Ovary (tissue), 9 donors: ENCODE measurements around the gene SUMF2. TPM values are rescaled to one million over a fixed set of nuclear protein-coding genes. Genes with fewer than 3 reads are reported as not detected.

Experiments
- DNase-seq, 5 donors: peaks; one replicate each; pipeline ENCODE4 v3.0.0-alpha.2; 2019 to 2020
- H3K27ac ChIP-seq, 2 donors: fragments of 200-600 bp; one replicate each; pipeline versions ENCODE4 v1.5.1 to v1.8.0; 2019 to 2022
- H3K27me3 ChIP-seq: fragments of 200-600 bp; one replicate; pipeline ENCODE4 v1.8.0; 2022
- H3K36me3 ChIP-seq: fragments of 200-600 bp; sonication (generic); one replicate; pipeline ENCODE4 v1.5.1; 2019
- H3K4me1 ChIP-seq: one replicate; pipeline ENCODE4 v1.8.1; 2013; ENCODE audit warnings: mild to moderate bottlenecking, moderate library complexity; ENCODE audit not compliant: insufficient read depth
- H3K4me3 ChIP-seq: fragments of 200-600 bp; sonication (generic); one replicate; pipeline ENCODE4 v1.5.1; 2017
- H3K9me3 ChIP-seq, 2 donors: fragments of 200-600 bp in 1 of 2; sonication (generic) in 1 of 2; one replicate each; pipeline versions ENCODE4 v1.5.1 to v1.8.1; 2013 to 2019; ENCODE audit warnings: mild to moderate bottlenecking in 1 of 2, moderate library complexity in 1 of 2
- EP300 ChIP-seq: sonication (generic); formaldehyde crosslinking; IDR thresholded peaks from one replicate; pipeline ENCODE4 v1.6.1; 2017; ENCODE audit warnings: antibody characterized with exemption
- POLR2A ChIP-seq: fragments of 450-650 bp; IDR thresholded peaks from one replicate; pipeline ENCODE4 v1.6.1; 2017; ENCODE audit warnings: antibody characterized with exemption, mild to moderate bottlenecking, moderate library complexity
- WGBS, 3 donors: extraction: QIAGEN DNeasy Blood & Tissue Kit in 1 of 3; methylation state at CpG; one replicate each; pipeline versions ENCODE4 v1.1.5 to v1.1.7; 2013 to 2017; 5-methylcytosine and 5-hydroxymethylcytosine counted together
- intact Hi-C, 4 donors: fragments of 100-400 bp; cut with DNase I; formaldehyde crosslinking; loops; one replicate each; pipeline versions ENCODE4 v1.11.0 to v1.15.1; 2022 to 2023
- polyA plus RNA-seq, 2 donors: library from polyadenylated mRNA; stranded (reverse); fragments of 200-250 nt in 1 of 2; fragments of 350-450 nt in 1 of 2; fragmentation: Illumina TruSeq in 1 of 2; extraction: RNeasy Lipid Tissue Mini Kit (QIAGEN cat#74804) in 1 of 2; gene quantifications; one replicate each; pipeline ENCODE4 v1.2.3, GENCODE V29; 2013 to 2014
- small RNA-seq: library from RNA; depleted of rRNA; stranded (forward); fragments of <200 nt; gene quantifications from one replicate; pipeline ENCODE3, GENCODE V24; 2016
- total RNA-seq, 7 donors: library from RNA; depleted of rRNA in 2 of 7; stranded (reverse); fragments of >200 nt in 2 of 7; fragmentation: NEBNext Ultra II Directional in 3 of 7; extraction: Animal tissue kit (Norgen Biotek cat#: 25700) in 3 of 7; gene quantifications; one replicate each; pipeline versions ENCODE4 v1.1.0 to v1.2.4, GENCODE V29; 2016 to 2023
- TF ChIP-seq, protein P1 (sequence below), 3 donors: fragments of 450-650 bp in 2 of 3; fragments of 200-600 bp in 1 of 3; IDR thresholded peaks; one replicate each; pipeline versions ENCODE4 v1.5.1 to v1.8.0; 2016 to 2022; ENCODE audit warnings: antibody characterized with exemption in 3 of 3, mild to moderate bottlenecking in 1 of 3
- donor health status: DM: no; HTN: no; CAD: no; lungs with moderate emphysema.
- donor health status: DM: no; HTN: no; CAD: no.
- donor health status: Bipolar disorder and iron deficiency.
- donor health status: DM: yes; HTN: yes; CAD: no.
- donor health status: DM: no; HTN: no; CAD: no.
- donor health status: DM: yes; HTN: yes; CAD: no.

SUMF2 gene
- total and polyA plus RNA-seq, 9 donors = 56.3 to 167 (median 105) TPM

DNA sequence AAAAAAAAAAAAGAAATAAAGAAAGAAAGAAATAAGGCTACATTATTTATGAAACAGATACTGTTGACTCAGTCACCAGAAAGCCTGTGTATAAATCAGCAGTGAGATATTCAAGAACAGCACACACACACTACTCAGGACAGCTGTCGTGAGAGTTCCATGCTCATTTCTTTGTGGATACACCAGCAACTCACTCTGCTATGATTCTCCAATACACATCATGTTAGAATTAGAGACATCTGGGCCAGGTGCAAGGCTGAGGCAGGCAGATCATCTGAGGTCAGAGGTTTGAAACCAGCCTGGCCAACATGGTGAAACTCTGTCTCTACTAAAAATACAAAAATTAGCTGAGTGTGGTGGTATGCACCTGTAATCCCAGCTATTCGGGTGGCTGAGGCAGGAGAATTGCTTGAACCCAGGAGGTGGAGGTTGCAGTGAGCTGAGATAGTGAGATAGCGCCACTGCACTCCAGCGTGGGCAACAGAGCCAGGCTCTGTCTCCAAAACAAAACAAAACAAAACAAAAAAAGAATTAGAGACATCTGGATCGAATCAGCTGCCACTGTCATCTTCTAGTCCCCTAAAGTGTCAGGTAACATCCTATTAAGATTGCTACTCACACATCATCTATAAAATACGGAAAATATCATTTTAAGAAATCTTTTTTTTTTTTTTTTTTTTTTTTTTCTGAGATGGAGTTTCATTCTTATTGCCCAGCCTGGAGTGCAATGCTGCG lies 63.3 kb downstream of the SUMF2 start:
- TF ChIP-seq, protein P1, sequence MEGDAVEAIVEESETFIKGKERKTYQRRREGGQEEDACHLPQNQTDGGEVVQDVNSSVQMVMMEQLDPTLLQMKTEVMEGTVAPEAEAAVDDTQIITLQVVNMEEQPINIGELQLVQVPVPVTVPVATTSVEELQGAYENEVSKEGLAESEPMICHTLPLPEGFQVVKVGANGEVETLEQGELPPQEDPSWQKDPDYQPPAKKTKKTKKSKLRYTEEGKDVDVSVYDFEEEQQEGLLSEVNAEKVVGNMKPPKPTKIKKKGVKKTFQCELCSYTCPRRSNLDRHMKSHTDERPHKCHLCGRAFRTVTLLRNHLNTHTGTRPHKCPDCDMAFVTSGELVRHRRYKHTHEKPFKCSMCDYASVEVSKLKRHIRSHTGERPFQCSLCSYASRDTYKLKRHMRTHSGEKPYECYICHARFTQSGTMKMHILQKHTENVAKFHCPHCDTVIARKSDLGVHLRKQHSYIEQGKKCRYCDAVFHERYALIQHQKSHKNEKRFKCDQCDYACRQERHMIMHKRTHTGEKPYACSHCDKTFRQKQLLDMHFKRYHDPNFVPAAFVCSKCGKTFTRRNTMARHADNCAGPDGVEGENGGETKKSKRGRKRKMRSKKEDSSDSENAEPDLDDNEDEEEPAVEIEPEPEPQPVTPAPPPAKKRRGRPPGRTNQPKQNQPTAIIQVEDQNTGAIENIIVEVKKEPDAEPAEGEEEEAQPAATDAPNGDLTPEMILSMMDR (IDR thresholded peaks at IDR 0.05) = no peak
- TF ChIP-seq EP300 (no peak), POLR2A (no peak)

More for the DNA sequence above, 63.3 kb downstream of the SUMF2 start:
- Histone ChIP-seq H3K4me1 (no peaks in the 10 kb centered on the region), H3K27me3 (no peaks in the 10 kb centered on the region), H3K27ac (no peak overlapping the region), H3K4me3 (no peak overlapping the region), H3K9me3 (no peaks in the 10 kb centered on the region), H3K36me3 (no peaks in the 10 kb centered on the region)
- DNase-seq = no peak
- 59 to 73% (median 71%) methylated on average over 7 of the region's 7 CpGs for WGBS, 3 donors
- intact Hi-C loops = no loop called here

Small RNA genes within 50 kb of the gene (small RNA-seq; reads per million reads assigned to genes)
- gene SNORA15 (not detected), gene SNORA22B (not detected)

Other genes starting within 250 kb of the SUMF2 start
- not detected for gene SEPTIN14, start 201.5 kb upstream of the SUMF2 start, total RNA-seq
- not detected for gene SEPTIN14, start 201.5 kb upstream of the SUMF2 start, polyA plus RNA-seq
- 1 to 10 TPM; 4.2 to 8.8 (median 5.6) TPM for gene ZNF713, start 176.8 kb upstream of the SUMF2 start, total RNA-seq
- 1 to 10 TPM; 3.2 to 7.0 TPM for gene ZNF713, start 176.8 kb upstream of the SUMF2 start, polyA plus RNA-seq
- 10 to 100 TPM in 4 of 7 donors, 1 to 10 TPM in 3; 4.7 to 13.4 (median 11.4) TPM for gene MRPS17, start 112.4 kb upstream of the SUMF2 start, total RNA-seq
- 10 to 100 TPM in 1 of 2 donors, 1 to 10 TPM in 1; 8.3 to 18.9 TPM for gene MRPS17, start 112.4 kb upstream of the SUMF2 start, polyA plus RNA-seq
- gene NIPSNAP2, start 99.7 kb upstream of the SUMF2 start, total RNA-seq = 10 to 100 TPM; 51.5 to 78.5 (median 56.9) TPM
- gene NIPSNAP2, start 99.7 kb upstream of the SUMF2 start, polyA plus RNA-seq = 10 to 100 TPM; 41.0 to 67.9 TPM
- gene PSPH, start 12.8 kb upstream of the SUMF2 start, total RNA-seq = 10 to 100 TPM; 10.3 to 36.9 (median 14.8) TPM
- gene PSPH, start 12.8 kb upstream of the SUMF2 start, polyA plus RNA-seq = 10 to 100 TPM in 1 of 2 donors, 1 to 10 TPM in 1; 7.5 to 10.3 TPM
- 100 to 1,000 TPM in 1 of 7 donors, 10 to 100 TPM in 6; 50.2 to 108 (median 78.3) TPM for gene CCT6A, start 12.5 kb upstream of the SUMF2 start, total RNA-seq
- gene CCT6A, start 12.5 kb upstream of the SUMF2 start, polyA plus RNA-seq = 100 to 1,000 TPM in 1 of 2 donors, 10 to 100 TPM in 1; 69.1 to 112 TPM
- 1 to 10 TPM; 1.0 to 2.3 (median 1.1) TPM for gene PHKG1, start 28.7 kb downstream of the SUMF2 start, total RNA-seq
- gene PHKG1, start 28.7 kb downstream of the SUMF2 start, polyA plus RNA-seq = 1 to 10 TPM in 1 of 2 donors, under 1 TPM in 1; 0.97 to 1.2 TPM
- 100 to 1,000 TPM; 241 to 389 (median 282) TPM for gene CHCHD2, start 42.2 kb downstream of the SUMF2 start, total RNA-seq
- gene CHCHD2, start 42.2 kb downstream of the SUMF2 start, polyA plus RNA-seq = 100 to 1,000 TPM; 323 to 409 TPM
- 1 to 10 TPM in 1 of 7 donors, not detected in 6; 7.1 TPM for gene NUPR2, start 52.1 kb downstream of the SUMF2 start, total RNA-seq
- gene NUPR2, start 52.1 kb downstream of the SUMF2 start, polyA plus RNA-seq = not detected